CD4-positive, alpha-beta T cell treated with Interferon gamma for 1 hour (primary cell): ENCODE data around the gene BARHL1.

ENCODE experiments used
- DNase-seq: peaks from one replicate; pipeline ENCODE4 v3.0.0-alpha.2; 2020

Gene BARHL1

GRCh38 chr9:132588501-132589147 is 6.2 kb downstream of the BARHL1 start:
- no peak for DNase-seq

GRCh38 chr9:132589148-132590036 is 7.0 kb downstream of the BARHL1 start:
- DNase-seq: no peak

- no peak for DNase-seq
Measured at GRCh38 chr9:132590037-132590317, 7.6 kb downstream of the BARHL1 start.

GRCh38 chr9:132590318-132591182 is 8.1 kb downstream of the BARHL1 start:
- no peak for DNase-seq

GRCh38 chr9:132591244-132591643 is 8.8 kb downstream of the BARHL1 start:
- no peak for DNase-seq

GRCh38 chr9:132591751-132592314 is 9.4 kb downstream of the BARHL1 start:
- DNase-seq: no peak

GRCh38 chr9:132592451-132592850 is 10.0 kb downstream of the BARHL1 start:
- no peak for DNase-seq

- DNase-seq: no peak
Measured at GRCh38 chr9:132594412-132594811, 12.0 kb downstream of the BARHL1 start.

- no peak for DNase-seq
Measured at GRCh38 chr9:132595319-132595718, 12.9 kb downstream of the BARHL1 start.

- DNase-seq: no peak
Measured at GRCh38 chr9:132596200-132596599, 13.8 kb downstream of the BARHL1 start.

GRCh38 chr9:132597073-132597775 is 14.8 kb downstream of the BARHL1 start:
- no peak for DNase-seq

- DNase-seq: no peak
Measured at GRCh38 chr9:132600326-132600984, 18.0 kb downstream of the BARHL1 start.

GRCh38 chr9:132602207-132602606 is 19.8 kb downstream of the BARHL1 start:
- DNase-seq: no peak

GRCh38 chr9:132605387-132605786 is 23.0 kb downstream of the BARHL1 start:
- no peak for DNase-seq

GRCh38 chr9:132606066-132606465 is 23.7 kb downstream of the BARHL1 start:
- DNase-seq: no peak

- no peak for DNase-seq
Measured at GRCh38 chr9:132609184-132609583, 26.8 kb downstream of the BARHL1 start.

- no peak for DNase-seq
Measured at GRCh38 chr9:132609829-132610228, 27.4 kb downstream of the BARHL1 start.

- DNase-seq: no peak
Measured at GRCh38 chr9:132610661-132611060, 28.3 kb downstream of the BARHL1 start.

- DNase-seq: no peak
Measured at GRCh38 chr9:132614324-132614723, 31.9 kb downstream of the BARHL1 start.

- DNase-seq: no peak
Measured at GRCh38 chr9:132615774-132616173, 33.4 kb downstream of the BARHL1 start.

- no peak for DNase-seq
Measured at GRCh38 chr9:132616725-132617124, 34.3 kb downstream of the BARHL1 start.

GRCh38 chr9:132622159-132622558 is 39.8 kb downstream of the BARHL1 start:
- DNase-seq: no peak
